Cerebellar cortex (tissue), 1 donor: Measurements from ENCODE around the gene IQGAP3.
A peak's percentile ranks its signal among the peaks of the same experiment; 100 is the strongest.
"Not testable (repeated sequence)": the region's sequence is repeated elsewhere in the genome, so short reads cannot be mapped to it uniquely, and the experiment has no call there.

ENCODE experiments used
- DNase-seq: peaks from one replicate; pipeline ENCODE4 v3.0.0-alpha.2; 2015; ENCODE audit warnings: low spot score

Gene IQGAP3

GRCh38 chr1:156566436-156566835 lies 5.9 kb downstream of the IQGAP3 start:
- no peak for DNase-seq

GRCh38 chr1:156565519-156565918 lies 6.8 kb downstream of the IQGAP3 start:
- DNase-seq = no peak

DNA sequence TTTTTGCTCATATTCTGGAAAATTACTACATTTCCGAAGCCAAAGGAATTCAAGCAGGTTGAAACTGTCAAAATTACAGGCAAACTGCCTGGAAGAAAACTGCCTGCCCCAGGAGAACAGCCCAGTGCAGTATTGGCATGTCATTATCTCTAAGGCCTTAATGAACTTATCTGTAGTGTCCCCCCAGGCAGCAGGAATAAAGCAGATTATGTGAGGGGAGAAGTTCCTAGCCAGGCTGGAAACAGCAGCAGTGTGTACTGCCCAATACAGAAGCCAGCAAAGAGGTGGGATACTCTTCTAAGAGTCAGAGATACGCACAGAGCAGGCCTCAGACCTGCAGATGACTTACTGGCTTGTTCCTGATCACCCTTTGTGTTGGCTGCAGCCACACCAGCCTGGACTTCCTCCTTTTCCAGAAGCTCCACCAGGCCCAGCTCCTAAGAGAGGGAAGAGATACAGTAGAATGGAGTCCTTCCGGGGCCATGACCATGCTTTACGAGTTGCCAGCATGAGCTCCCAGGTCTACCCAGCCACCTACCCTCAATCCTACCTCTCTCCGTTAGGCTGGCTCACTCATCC lies 11.7 kb downstream of the IQGAP3 start:
- no peak for DNase-seq

DNA sequence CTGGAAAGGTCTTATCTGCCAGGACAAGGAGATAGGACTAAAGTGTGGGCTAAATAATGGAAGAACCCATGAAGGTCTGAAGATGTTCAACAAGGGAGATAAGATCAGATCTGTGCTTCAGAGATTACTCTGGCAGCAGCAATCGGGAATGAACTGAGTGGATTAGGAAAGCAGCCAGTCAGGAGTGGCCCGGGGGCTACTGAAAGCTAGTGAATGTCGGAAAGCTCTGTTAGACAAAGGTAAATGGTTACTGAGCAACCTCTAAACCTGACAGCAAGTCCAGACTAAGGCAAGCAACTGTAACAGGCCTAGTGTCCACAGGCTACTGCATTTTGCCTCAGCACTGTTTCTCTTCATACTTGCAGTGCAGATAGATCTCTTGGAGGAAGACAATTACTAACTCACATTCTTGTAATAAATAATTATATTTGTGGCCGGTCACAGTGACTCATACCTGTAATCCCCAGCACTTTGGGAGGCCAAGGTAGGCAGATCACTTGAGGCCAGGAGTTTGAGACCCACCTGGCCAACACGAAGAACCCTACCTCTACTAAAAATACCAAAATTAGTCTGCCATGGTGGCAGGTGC lies 12.5 kb downstream of the IQGAP3 start:
- no peak for DNase-seq

DNA sequence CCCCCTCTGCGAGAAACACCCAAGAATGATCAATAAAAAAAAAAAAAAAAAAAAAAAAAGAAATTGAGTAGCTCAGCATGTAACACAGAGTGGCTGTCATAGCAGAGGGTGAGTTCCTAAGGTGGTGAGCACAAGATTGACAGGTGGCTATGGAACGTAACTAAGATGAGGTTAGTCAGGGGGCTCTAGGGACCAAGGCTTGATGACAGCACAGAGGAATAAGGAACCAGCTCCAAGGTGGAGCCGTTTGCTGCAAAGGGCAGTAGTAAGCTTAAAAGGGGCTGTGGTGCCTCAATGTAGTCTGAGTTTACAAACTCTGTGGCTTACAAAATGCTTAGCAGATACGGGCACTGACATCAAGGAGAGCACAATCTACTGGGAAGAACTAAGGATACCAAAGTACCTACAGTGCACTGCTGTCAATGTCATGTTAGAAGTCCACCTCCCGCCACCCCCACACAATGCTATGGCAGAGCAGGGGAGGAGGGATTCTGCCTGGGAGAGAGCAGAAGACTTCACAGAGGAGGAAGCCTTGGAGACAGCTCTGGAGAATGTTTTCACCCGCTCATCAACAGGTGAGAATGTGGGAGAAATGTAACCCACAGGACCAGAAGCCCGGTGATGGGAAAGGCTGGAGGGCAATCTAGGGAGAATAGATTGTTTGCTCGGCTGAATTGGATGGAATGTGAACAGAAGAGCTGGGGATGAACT lies 13.1 kb downstream of the IQGAP3 start:
- no peak for DNase-seq

- DNase-seq = no peak
Measured at GRCh38 chr1:156556354-156556753, 16.0 kb downstream of the IQGAP3 start.

DNA sequence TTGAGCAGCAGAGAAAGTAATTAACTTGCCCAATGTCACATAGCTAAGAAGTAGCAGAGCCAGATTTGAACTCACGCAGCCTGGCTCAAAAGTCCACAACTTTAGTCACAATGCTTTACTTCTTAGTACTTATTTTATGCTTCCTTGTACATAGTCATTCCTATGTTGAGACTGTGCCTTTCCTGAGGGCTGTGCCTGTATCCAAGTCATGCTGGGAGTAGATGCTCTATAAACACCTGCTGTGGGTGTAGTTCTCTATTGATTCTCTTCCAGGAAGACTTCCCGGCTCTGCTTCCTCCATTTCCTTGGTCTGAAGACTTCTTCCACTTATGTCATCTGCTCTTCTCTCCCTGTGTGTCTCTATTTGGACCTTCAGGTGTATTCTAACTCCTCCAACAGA lies 16.6 kb downstream of the IQGAP3 start:
- no peak for DNase-seq

DNA sequence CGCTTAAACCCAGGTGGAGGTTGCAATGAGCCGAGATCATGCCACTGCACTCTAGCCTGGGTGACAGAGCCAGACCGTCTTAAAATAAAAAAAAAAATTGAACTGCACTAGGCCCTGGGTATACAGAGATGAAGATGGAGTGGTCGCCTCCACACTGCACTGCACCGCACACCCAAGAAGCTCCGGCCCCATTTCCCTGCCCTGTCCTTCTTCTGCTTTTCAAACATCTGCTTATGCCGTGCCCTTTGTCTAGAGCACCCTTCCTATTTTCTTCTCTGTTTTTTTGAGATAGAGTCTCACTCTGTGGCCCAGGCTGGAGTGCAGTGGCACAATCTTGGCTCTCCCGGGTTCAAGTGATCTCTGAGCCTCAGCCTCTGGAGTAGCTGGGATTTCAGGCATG lies 17.4 kb downstream of the IQGAP3 start:
- no peak for DNase-seq

DNA sequence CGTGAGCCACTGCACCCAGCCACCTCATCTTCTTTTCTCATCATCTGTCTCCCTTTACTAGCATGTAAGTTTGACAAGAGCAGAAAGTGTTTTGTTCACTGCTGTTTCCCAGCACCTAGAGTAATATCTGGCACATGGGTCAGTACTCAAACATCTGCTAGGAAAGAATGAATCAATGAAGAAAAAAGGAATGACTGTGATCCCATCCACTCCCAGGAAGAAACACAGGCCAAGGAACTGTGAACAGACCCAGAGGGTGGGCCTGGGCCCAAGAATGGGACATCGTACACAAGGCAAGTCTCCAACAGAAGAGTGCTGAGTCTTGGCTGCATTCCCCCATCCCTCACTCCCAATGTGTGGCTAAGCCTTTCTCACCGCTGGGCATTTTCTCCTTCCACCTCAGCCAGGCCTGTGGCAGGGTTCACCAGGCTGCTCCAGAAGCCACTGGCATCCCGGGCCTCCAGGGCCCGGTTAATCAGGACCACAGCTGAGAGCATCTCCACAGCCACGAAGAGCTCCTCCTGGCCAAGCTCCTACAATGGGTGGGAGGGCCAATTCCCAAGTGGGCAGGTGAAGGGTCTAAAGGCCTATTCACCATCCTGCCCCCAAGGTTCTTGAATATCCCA lies 18.4 kb downstream of the IQGAP3 start:
- DNase-seq = no peak

DNA sequence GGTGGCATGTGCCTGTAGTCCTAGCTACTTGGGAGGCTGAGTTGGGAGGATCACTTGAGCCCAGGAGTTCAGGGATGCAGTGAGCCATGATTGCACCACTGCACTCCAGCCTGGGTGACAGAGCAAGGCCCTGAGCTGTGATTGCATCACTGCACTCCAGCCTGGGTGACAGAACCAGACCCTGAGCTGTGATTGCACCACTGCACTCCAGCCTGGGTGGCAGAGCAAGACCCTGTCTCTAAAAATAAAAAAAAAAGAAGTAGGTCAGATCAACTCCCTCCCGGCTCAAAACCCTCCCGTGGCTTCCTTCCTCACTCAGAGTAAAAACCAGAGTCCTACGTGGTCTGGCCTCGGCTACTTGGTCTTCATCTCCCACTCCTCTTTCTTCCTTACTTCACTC lies 19.4 kb downstream of the IQGAP3 start:
- not testable (repeated sequence) for DNase-seq

GRCh38 chr1:156552518-156552917 lies 19.8 kb downstream of the IQGAP3 start:
- DNase-seq = no peak

GRCh38 chr1:156551869-156552268 lies 20.5 kb downstream of the IQGAP3 start:
- no peak for DNase-seq

- no peak for DNase-seq
Measured at GRCh38 chr1:156551066-156551643, 21.2 kb downstream of the IQGAP3 start.

DNA sequence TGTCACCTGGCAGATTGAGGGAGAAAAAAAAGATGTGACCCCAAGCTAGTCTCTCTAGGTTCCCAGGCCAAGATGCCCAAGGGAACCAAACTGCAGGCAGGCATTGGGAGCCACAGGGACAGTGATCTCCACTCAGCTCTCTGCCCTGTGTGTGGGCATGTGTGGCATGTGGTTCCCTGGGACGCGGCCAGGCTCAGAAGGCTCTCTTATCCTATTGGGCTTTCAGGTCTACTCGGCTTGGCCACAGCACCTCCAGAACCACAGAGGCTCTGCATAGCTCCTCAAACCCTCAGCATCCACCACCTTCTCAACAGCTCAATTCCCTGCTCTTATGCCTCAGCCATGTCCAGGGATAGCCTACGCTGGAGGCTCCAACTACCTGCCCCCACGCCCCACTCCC lies 22.0 kb downstream of the IQGAP3 start:
- DNase-seq = peak; percentile 55

- DNase-seq = no peak
Measured at GRCh38 chr1:156549831-156550230, 22.5 kb downstream of the IQGAP3 start.

GRCh38 chr1:156549390-156549789 lies 23.0 kb downstream of the IQGAP3 start:
- peak; percentile 15 for DNase-seq

- no peak for DNase-seq
Measured at GRCh38 chr1:156547982-156548381, 24.4 kb downstream of the IQGAP3 start.

- no peak for DNase-seq
Measured at GRCh38 chr1:156547434-156547833, 24.9 kb downstream of the IQGAP3 start.

DNA sequence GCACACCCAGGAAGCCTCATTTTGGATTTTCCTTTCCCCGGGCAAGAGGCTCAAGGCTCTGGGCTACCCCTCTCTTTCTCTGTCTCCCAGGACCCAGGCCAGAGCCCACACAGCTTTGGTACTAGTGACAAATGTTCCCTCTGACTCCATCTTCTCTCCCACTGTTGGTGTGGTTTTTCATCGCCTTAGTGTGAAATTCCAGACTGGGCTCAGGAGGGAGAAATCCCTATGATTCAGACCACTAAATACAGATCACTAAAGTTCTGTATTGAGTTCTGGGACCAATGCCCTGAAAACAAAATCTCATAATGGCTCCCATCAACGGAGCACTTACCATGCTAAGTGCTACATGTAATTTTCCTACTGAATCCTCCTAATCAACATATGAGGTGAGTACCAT lies 26.1 kb downstream of the IQGAP3 start:
- no peak for DNase-seq

DNA sequence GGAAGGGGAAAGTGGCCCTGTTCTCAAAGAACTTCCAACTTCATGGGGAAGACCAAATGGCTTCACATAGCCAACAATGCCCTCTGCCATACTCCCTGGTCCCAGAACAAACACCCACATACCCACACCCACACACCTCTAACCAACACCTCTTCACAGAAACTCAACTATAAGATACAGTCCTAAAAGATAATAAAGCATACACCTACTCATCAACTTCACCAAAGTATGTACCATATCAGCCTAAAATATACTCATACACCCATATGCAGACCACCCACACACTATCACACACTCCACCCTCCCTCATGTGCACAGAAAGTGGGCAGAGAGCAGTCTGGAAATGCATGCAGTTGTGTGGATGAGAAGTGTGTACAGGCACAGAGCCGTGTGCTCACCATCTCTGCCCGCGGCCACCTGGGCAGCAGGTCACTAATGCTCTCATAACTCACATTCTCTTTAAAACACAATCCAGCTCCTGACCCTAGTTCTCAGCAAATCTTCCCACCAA lies 27.7 kb downstream of the IQGAP3 start:
- no peak for DNase-seq

- no peak for DNase-seq
Measured at GRCh38 chr1:156543066-156543465, 29.3 kb downstream of the IQGAP3 start.

- no peak for DNase-seq
Measured at GRCh38 chr1:156540955-156541354, 31.4 kb downstream of the IQGAP3 start.
